ENCODE measurements around the gene PLXNA2.

PLXNA2 gene

DNA sequence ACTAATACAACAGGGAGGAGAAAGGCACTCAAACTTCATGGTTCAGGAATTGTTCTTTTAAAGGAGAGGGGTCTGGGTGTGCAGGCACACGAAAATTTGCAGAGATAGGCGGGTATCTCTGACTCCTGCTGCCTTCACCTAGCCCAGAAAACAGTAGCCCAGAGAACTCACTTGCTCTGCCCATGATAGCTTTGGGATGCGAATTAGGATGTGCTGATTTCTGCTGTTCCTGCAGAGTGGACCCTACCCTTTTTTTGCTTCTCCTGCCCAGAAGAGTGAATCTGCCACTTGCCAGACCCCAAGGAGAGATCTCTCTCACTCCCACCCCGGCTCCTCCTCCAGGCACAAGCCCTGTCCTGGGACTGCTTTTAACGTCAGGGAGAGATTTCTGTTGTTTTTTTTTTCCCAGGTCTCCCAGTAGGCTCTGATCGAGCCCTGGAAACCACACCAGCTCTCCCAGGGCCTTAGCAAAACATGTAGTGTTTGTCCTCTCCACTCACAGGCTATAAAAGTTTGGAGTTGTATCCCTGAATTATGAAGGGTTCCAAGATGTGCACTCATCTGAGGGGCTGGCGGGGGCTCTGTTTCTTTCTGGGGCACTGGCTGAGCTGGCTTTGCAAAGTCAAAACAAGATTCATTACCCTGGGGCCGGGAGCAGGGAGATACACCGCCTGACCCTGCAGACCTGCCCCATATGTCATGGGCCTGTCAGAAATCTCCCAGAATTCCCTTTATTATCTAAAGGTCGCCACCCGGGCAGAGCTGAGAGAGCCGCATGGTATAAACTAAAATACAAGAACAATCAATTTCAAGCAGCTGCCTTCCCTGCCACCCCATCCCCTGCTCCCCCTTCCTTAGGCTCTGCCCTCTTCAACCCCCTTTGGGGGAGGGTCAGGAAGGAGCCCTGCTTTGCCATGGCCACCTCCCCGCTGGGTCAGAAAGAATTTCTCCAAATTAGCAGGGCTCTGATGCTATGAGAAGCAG is 17.9 kb downstream of the PLXNA2 start:
- no peak for DNase-seq (ENCODE audit: extremely low read depth in 1 of 2, low read depth in 1 of 2)

DNA sequence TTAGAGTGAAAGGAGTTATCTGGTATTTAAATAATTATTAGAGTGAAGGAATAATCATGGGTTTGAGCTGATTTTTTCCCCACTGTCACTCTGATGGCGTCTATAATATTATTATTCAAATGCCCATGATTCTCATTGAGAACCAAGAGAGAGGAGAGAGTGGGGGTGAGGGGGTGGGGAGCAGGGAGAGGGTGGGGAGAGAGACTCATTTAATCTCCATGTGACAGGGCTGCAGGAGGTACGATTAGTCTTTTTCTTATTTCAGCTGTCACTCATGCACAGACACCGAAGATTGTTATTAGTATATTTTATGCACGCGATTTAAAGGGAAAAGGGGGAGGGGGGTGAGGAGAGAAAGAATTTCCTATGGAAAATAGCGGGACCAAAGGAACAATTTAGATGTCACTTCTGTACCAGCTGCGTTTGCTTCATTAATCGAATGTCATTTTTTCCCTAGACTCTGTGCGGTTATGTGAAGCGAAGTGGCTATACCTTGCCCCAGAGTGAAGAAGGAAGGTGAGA is 19.9 kb downstream of the PLXNA2 start:
- no peak for DNase-seq (ENCODE audit: extremely low read depth in 1 of 2, low read depth in 1 of 2)

DNA sequence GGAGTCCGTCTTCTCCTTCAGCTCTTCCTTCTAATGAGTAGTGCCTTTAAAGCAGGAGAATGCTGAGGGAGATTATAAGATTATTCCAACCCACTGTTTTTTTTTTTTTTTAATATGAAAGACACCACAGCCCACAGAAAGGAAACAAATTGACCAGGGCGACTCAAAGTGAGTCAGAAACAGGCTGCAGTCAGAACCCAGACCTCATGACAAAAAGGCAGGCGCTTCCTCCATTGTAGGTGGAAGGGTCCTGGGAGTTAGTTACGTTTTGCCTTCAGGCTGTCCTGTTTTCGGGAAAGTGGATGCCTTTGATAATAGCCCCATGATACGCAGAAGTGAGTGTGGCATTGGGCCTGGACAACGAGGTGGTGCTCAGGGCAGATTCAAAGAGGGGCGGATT is 21.0 kb downstream of the PLXNA2 start:
- no peak for DNase-seq (ENCODE audit: extremely low read depth in 1 of 2, low read depth in 1 of 2)

DNA sequence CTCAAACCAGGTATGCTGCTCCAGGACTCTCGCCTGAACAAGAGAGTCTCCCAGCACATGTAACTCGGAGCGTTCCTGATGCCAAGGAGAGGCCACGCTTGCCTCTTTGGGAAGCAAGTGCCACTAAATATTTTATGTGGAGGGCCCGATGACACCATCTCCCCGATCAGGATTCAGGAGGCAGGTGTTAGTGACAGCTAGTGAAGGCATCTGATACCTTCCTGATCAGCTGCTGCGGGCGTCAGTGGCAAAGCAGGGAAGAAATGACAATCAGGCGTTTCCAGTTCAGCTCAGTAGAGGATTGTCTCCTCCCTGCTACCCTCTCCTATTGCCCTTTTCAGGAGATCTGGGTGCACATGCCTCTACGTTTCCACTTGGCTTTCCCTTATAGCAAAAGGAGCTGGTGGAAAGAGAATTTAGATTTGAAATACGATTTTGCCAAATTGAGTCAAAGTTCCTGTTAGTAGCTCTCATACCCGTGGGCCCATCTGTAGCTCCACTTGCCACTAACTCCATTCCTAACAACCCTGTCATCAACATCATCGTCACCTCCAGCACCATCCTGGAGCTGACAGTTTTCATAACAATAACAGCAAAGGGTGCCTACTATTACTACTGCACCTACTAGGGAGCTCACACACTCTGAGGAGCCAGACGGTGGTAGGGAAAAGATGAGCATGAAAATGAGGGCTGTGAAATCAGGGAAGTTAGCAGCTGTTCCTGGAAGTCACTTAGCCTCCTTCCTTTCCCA is 21.6 kb downstream of the PLXNA2 start:
- DNase-seq (ENCODE audit: extremely low read depth in 1 of 2, low read depth in 1 of 2) = no peak

DNA sequence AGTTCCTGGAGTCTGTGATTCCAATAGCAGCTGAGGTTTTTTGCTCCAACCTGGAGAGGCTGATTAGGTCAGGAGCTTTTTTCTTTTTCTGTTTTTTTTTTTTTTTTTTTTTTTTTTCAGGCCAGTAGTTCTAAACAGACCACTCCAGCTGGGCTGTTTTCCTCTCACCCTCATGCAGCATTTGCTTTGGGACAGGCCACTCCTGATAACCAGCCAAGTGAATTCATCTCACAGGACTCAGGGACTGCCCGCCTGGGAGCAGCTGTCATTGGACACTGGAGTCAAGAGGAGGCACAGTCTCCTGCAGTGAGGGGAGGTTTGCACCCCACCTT is 22.9 kb downstream of the PLXNA2 start:
- no peak for DNase-seq (ENCODE audit: extremely low read depth in 1 of 2, low read depth in 1 of 2)

DNA sequence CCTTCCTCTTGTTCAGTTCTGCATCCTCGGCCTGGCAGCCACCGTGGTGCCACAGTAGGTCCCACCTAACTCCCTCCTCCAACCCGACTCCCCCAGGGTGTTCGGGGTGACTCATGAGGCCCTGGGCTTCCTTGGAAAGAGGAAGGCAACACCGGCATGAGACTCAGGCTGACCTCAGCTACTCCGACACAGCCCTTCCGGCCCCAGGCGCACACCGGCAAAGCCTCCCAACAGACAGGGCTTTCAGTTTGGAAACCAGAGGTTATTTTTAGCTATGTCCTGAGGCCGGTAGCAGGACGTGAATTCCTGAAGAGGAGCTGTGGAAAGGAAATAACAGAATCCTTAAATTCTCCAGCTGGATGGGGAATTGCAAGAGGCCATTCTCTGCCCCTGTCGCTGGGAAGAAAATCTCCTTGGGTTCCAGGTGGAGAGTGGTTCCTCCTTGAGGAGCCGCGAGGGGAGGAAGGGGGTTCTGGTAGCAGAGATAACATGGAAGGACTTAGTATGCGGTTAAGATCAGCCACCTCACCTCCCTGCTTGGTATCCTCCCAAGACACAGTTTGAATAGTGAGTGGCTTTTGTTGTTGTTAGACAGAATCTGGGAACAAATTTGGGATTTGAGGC is 24.4 kb downstream of the PLXNA2 start:
- no peak for DNase-seq (ENCODE audit: extremely low read depth in 1 of 2, low read depth in 1 of 2)

DNA sequence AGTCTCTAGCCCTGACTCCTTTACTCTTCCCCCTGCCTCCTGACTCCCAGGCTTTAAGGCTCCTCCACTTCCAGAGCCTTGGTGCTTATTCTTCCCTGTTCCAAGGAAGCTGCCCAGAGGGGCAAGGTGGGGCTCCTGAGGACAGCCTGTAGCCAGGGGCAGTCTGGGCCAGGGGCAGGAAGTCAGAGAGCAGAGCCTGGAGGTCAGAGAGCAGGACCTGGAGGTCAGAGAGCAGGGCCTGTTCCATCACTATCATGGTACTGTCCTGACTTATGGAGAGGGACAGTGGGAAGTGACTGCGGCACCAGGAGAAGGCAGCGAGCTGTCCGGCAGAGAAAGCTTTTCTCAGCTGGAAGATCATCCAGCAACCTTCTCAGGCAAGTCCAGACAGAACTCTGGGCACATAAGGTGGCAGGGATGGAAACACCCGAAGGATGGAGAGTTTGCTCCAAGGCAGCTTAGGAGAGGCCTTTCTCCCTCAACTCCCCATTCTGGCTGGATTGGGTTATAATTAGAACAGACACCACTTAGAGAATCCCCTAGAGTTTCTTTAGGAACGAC is 25.0 kb downstream of the PLXNA2 start:
- no peak for DNase-seq (ENCODE audit: extremely low read depth in 1 of 2, low read depth in 1 of 2)

DNA sequence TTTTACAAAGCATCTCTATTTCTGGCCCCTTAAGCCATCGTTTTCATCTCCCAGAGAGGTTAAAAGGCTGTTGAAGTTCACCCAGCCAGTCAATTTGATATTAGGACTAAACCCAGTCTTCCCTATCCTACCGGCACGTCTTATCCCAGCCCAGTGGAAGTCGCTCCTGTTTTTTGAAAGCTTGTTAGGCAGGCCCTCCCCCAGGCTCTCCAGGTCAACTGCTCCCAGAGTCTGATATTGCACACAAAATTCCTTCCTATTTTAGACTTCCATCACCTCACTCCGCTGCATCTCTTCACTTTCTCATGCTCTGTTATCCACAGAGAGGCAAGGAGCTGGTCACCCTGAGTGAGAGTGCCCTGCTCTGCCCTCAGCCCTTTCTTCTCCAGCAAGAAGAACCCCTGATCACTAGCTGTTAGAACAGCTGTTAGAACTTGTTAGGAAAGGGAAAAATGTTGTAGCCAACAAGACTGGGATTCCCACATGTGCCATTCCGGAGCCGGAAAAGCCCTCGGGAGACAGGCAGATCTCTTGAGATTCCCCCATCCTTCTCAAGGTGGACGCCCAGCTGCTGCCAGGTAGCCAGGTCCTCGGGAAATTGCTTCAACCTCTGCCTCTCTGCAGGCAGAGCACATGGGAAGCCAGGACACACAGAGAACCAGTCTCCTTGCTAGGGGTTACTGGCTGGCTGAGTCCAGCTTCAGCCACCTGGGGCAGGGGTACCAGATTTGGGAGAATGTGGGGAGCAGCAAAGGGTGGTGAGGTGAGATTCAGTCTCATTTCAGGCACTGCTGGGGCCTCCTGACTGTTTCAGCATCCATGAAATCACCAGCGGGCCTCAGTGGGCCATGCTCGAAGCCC is 25.7 kb downstream of the PLXNA2 start:
- no peak for DNase-seq (ENCODE audit: extremely low read depth in 1 of 2, low read depth in 1 of 2)

DNA sequence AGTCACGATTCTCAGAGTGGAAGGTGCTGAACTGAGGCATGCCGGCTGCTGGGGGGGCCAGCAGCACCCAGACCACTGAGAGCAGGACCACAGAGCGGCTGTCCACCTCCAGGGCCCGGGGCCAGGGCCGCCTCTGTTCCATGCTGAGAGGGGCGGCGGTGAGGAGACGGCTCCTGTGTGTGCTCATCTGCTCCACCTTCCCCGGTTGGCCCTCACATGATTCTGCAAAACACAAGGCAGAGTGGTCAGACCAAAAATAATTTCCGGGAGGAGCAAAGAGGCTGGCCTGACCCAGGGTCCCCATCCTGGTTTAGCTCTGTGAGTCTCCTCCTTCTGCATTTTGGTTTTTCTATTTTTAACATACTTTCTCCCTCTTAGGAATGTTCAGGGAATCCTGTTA is 26.4 kb downstream of the PLXNA2 start:
- DNase-seq (ENCODE audit: extremely low read depth in 1 of 2, low read depth in 1 of 2) = no peak

DNA sequence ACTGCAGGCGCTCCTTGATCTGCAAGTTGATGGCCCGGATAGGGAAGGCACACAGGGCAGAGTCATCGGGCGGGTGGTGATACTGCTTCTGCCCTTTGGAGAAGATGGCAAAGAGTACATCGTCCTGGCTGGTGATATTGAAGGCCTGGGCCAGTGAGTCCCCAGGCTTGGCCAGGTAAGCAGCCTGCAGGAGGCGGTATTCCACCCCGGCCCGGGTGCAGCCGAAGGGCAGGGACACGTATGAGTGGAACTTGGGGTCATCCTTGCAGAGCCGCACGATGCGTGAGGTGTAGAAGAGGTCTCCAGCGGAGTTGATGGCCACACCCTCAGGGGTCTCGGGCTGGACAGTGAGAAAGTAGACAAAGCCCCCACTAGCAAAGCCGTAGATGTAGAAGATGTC is 27.4 kb downstream of the PLXNA2 start:
- no peak for DNase-seq (ENCODE audit: extremely low read depth in 1 of 2, low read depth in 1 of 2)

DNA sequence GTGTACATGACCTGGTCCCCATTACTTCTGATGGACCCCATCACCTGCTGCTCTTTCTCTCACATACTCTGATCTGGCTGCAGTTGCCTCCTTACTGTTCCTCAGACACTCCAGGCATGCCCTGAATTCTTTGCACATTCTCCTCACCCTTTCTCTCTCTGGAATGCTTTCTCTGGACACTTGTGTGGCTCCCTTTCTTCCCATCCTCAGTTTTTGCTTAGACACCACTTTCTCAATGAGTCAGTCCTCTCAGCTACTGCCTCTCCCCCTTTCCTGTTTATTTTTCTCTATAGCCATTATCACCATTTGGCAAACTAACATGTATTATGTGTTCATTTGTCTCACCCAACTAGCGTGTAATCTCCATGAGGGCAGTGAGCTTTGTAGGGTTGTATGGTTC is 28.1 kb downstream of the PLXNA2 start:
- DNase-seq (ENCODE audit: extremely low read depth in 1 of 2, low read depth in 1 of 2) = no peak

DNA sequence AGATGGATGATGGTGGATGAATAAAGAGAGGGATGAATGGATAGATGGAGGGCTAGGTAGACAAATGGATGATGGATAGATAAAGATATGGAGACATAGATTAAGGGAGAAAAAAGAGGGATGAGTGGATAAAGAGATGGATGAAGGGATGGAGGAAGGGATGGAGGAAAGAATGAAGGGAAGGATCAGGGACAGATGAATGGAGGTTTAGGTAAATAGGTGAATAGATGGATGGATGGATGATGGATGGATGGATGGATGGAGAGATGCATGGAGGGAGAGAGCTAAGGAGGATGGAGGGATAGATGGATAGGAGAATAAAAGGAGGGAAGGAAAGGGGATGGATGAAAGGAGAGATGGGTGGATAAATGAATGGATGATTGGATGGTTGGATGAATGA is 28.8 kb downstream of the PLXNA2 start:
- no peak for DNase-seq (ENCODE audit: extremely low read depth in 1 of 2, low read depth in 1 of 2)

DNA sequence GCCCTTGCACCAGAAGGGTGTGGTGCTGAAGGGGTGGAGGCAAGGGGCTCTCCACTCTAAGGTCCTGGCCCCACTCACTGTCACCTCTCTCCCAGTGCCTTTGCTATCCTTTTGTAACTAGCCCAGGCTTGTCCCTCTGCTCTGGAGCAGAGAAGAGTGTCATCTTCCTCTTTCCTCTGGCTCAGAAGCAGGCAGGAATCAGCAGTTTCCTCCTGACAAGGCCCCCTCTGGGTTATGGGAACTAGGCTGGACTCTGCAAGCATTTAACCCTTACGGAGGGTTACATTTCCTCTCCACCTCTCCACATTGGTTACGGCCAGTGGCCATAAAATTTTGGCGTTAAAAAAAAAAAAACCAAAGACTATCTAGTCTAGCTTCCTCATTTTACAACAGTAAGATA is 30.4 kb downstream of the PLXNA2 start:
- no peak for DNase-seq (ENCODE audit: extremely low read depth in 1 of 2, low read depth in 1 of 2)

DNA sequence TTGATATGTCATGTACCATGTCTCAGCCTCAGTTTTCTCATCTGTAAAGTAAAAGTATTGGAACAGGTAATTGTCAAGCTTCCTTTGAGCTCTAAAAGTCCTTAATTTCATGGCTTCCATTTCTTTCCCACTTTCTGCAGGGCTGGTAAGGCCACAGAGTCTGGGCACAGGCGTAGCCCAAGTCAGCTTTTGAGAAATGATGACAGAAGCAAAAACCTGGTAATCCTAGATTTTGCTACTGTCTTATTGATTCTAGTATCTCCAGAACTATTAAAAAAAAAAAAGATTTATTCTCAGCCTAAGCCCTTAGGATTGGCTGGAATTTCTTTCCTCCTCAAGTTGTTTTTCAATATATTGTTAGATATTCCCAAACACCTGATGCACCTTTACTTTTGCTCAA is 31.3 kb downstream of the PLXNA2 start:
- DNase-seq (ENCODE audit: extremely low read depth in 1 of 2, low read depth in 1 of 2) = no peak

DNA sequence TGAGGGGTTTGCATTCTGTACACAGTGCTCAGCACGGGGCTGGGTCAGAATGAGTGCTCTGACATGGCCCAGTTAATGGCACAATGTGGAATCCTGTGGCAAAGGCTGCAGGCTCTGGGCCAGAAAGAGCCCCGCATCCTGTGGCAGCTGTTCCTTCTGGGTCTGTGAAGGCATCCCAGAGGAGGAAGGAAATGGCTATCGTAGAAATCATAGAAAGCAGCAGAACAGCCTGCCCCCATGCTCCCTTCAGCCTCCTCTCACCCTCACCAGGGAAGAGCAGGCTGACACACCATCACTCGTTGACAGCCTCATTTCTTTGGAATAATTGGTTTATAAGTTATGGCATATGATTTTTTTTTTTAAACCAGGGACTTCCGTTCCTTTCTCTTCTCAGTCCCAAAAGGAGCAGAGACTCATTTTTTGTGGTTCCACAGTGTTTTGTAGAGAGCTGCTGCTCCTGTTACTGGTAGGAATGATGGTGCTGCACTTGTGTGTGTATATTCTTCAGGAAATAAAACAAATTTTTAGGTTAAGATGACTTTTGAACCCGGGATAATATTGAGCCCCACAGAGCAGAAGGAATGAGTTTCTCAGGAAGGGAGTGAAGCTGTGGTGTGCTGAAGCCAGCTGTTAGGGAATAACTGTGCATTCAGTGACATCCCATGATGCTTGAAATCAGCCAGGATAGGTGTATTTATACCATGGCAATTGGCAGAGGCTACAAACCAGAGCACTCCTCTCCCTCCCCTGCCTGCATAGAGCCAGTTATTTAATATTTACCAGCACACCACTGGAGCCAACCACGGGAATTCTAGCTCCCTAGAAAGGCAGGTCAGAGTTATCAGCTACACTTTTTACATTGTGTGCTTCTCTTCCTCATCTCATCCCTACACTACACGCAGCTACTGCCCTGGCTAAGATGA is 32.0 kb downstream of the PLXNA2 start:
- no peak for DNase-seq (ENCODE audit: extremely low read depth in 1 of 2, low read depth in 1 of 2)

DNA sequence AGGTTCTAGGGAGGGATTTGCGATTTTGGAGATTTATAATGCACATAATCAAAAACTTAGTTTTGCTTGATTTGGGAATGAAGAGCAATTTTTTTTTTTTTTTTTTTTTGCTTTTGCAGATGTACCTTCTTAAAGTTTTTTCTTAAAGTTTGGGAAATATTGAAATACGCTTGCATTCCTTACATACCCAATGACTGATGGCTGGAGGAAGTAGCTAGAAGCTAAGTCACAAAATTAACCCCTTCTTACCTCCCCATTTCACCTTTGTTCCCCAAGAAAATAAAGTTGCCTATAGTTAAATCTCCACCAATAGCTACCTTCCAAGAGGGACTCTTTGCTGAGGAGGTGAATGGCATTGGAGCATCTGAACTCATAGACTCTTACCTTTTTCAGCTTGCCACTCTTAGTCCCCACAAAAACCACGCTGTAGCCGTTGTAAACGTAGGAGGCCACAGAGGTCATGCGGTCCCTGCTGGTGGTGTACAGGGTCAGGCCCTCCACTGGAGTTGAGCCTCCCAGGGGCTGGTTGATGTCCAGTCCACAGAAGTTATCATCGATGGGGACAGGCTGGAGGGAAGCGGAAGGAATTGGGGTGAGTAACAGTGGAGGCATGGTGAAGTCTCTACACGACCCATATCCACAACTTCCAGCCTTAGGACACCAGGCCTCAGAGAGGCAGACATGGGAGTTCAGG is 34.1 kb downstream of the PLXNA2 start:
- no peak for DNase-seq (ENCODE audit: extremely low read depth in 1 of 2, low read depth in 1 of 2)

DNA sequence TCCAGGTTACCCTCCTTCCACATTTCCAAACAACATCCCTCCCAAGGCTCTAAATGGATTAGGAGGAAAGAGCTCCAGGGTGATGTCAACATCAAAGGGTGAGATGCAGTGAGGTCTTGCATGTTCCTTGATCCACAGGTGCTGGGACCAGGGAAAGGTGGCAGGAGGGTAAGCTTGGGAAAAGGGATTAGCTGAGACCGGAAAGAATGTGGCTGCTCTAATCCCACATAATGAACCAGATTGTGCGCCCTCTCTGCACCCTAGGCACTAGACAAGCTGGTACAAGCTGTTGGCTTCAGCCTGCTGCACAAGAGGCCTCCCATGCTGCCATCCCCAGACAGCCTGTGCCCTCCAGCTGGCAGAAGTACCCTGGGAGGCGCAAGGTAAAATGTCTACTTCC is 34.9 kb downstream of the PLXNA2 start:
- no peak for DNase-seq (ENCODE audit: extremely low read depth in 1 of 2, low read depth in 1 of 2)

DNA sequence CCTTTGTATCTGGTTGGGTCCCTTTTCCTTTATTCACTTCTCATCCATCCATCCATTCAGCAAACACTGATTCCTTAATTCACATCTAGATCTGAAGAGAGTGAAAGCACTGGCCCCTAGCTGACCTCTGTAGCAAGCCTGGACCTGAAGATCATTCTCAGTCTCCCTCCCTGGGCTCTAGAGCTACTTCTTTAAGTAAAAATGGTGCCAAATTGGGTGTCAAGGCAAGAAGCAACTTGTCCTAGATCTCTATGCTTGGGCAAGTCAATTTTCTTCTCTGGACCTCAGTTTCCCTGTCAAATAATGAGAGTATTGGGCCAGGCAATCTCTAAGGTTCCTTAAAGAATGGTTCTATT is 36.1 kb downstream of the PLXNA2 start:
- no peak for DNase-seq (ENCODE audit: extremely low read depth in 1 of 2, low read depth in 1 of 2)
